ENCODE data around the gene CNOT1.

The CNOT1 gene

DNA sequence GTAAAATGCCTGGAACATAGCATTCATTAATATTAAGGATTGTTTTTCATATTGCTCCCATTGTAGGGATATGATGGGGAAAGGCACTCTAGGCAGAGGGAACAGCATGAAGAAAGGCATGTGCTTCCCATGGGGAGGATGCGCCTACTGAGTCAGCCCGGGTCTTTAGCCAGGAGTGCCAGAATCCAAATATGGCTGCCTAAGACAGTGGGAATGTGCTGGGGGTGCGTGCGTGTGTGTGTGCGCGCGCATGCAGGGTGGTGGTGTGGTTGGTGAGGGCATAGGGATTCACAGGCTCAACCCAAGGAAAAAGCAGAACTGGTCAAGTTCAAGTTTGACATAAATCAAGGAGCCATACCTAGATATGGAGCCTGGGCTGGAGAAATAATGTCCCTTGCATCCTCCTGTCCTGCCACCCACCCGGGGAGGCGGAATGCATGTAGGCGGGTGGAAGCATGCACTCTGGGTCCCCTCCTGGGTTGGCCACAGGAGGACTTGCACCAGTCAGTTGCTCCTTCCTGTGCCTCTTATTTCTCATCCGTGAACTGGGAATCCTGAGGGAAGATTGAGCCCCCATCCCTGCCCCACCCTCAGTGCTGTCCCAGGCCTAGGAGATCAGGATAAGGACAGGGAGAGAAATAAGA, 148.3 kb downstream of the CNOT1 start:
- DNase-seq (ENCODE audit: low spot score), result no peak

DNA sequence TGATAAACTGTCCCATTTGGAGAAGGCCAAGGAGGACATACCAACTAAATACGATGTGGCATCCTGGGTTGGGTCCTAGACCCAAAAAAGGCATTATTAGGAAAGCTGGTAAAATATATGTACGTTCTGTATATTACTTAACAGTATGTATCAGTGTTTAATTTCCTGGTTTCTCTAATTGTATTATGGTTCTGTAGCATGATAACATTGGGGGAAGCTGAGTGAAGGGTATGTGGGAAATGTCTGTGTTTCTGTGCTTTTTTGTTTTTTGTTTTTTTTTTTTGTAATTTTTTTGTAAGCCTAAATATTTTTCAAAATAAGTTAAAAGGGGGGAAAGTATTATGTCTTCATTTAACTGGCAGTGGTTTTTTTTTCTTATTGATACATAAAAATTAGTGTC, 151.2 kb downstream of the CNOT1 start:
- no peak for DNase-seq (ENCODE audit: low spot score)

DNA sequence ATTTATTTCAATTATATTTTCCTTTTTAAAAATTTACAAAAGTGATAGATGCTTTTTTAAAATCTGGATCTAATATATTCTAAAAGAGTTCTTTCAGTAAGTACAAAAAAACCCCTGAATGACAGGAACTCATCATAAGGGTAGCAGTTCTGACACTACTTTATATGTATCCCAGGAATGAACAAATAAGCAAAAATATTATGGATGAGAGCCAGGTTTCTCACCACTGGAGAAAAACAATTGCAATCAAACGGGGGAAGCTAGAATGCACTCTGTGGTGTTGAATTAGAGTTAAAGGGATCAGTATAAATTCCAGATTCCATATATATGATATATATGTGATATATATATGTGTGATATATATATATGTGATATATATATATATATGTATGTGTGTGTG, 152.8 kb downstream of the CNOT1 start:
- no peak for DNase-seq (ENCODE audit: low spot score)

DNA sequence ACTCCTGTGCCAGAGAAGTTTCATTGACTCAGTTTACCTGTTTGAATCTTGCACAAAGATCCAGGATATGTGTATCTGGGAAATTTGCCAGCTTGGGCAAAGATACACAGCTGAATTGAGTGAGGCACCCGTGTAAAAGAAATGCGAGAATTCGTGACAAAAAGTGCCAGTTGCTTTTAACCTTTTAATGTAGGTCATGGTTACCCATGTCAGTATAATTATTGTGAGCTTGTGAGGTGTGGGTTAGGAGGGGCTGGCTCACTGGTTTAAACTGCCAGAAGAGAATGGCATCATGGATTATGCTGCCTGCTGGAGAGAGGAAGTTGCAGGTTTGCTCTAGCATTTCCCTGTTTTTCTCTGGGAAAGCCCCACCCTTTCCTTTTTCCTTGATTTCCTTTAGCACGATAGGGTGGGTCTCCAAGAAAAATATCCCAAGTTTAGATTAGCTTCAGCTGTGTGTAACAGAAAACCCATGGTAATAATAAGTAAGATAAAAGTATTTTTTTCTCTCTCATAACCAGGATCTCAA, 154.5 kb downstream of the CNOT1 start:
- no peak for DNase-seq (ENCODE audit: low spot score)

DNA sequence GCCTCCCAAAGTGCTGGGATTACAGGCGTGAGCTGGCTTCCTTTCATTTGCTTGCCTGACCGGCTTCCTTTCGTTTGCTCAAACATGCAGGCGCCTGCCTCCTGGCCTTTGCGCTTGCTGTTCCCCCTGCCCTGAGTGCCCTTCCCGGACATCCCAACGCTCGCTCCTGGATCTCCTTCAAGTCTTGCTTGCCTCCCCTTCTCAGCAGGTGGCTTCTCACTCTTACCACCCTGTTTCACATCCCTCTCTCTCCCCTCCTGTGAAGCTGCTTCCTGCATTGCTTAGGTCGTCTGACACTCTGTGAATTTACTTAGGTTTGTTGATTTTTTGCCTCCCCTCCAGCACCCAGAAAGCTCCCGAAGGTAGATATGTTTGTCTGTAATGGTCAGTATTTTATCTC, 155.3 kb downstream of the CNOT1 start:
- no peak for DNase-seq (ENCODE audit: low spot score)

DNA sequence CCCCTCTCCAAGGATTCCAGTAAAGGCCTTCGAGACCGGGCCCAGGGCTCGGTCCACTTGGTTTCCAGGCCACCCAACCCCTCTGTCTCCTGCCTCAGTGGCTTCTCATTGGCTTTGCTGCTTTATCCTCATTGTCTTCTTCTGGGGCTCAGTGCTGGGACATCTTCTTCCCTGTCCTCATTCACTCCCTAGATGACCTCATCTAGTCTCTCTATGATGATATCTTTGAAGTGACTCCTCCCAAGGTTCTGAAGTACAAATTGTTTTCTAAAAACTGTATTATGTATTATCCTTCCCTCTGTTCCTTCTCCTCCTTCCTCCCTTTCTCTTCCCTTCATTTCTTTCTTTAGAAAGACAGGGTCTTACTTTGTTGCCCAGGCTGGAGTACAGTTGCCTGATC, 156.8 kb downstream of the CNOT1 start:
- no peak for DNase-seq (ENCODE audit: low spot score)

DNA sequence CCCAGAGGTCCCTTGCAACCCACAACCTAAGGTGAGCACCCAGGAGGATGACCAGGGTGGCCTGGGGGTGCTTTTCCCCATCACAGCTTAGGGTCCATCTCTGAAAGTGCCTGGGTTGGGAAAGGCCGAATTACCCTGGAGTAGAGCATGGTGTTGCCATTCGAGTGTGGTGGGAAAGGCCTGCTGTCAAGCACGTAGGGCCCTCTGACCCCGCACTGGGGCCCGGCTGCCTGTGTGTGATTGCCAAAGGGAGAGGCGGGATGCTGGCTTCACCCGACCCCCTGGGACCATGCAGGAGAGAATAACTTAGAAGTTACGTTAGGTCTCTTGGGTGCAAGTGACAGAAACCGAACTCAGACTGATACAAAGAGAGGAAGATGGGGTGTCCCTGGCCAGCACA, 157.4 kb downstream of the CNOT1 start:
- no peak for DNase-seq (ENCODE audit: low spot score)

DNA sequence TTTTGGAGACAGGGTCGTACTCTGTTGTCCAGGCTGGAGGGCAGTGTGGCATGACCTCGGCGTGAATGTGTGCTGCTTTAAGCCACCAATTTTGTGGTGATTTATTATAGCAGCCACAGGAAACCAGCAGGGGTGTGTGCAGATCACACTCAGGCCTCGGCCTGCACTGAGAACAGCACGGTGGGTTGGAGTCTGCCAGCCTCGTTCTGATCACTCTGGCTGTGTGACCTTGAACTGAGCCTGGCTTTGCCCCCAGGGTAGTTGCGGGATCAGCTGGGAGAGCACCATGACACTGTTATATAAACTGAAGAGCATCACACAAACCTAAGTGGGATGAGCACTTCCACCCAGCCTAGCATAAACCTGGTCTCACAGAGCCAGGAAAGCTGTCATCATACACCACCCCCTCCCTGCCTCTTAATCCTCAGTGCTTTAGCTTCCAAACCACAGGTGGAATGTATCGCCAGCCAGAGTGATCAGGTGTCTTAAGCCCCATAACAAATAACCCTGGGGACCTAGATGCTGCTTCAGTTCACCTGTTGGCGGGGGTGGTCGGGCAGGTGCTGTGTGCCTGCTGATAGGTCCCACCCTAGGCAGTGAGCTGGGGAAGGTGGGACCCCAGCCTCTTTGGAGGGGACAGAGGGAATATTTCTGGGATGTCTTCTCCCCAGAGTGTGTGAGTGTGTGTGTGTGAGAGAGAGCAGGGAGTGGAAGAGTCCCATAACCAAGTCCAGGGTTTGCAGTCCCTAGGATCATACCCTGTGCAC, 158.2 kb downstream of the CNOT1 start:
- DNase-seq (ENCODE audit: low spot score), result no peak

Measured in kidney tubule cell (primary cell).